Measurements from ENCODE around the gene PPP2R1B. TPM values are rescaled to one million over a fixed set of nuclear protein-coding genes. Genes with fewer than 3 reads are reported as not detected.

The PPP2R1B gene
- total RNA-seq, 1 donor from 2014 or later = 37.9 TPM

GRCh38 chr11:111801135-111801534 lies 34.9 kb upstream of the PPP2R1B start:
- DNase-seq = no peak

DNA sequence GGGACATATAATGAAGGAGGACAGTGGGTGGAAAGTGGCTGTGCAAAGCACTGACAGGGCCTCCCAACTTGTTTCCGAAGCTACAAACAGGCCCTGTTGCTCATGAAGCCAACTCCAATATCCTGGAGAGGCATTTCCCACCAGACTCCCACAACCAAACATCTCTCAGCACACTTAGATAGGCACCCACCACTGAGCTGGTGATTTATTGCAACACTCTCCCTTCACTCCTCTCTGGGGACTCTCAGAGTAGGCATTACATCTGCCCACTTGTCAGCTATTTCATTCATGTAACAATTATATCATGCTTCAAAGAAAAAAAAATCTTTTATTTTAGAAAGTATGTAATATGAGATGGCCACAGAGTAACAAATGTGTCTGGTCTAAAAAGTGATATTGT lies 32.1 kb upstream of the PPP2R1B start:
- Mint-ChIP-seq H3K4me1 (peaks cover 12% of the 10 kb centered on the region), H3K4me3 (no peak overlapping the region), H3K27ac (no peak overlapping the region), H3K36me3 (ENCODE audit: low read depth) (peaks cover 68% of the 10 kb centered on the region), H3K27me3 (no peaks in the 10 kb centered on the region), H3K9me3 (peaks cover 13% of the 10 kb centered on the region)
- POLR2A ChIA-PET = no interaction called here
- CTCF ChIA-PET = no interaction called here
- TF ChIP-seq, protein P1, sequence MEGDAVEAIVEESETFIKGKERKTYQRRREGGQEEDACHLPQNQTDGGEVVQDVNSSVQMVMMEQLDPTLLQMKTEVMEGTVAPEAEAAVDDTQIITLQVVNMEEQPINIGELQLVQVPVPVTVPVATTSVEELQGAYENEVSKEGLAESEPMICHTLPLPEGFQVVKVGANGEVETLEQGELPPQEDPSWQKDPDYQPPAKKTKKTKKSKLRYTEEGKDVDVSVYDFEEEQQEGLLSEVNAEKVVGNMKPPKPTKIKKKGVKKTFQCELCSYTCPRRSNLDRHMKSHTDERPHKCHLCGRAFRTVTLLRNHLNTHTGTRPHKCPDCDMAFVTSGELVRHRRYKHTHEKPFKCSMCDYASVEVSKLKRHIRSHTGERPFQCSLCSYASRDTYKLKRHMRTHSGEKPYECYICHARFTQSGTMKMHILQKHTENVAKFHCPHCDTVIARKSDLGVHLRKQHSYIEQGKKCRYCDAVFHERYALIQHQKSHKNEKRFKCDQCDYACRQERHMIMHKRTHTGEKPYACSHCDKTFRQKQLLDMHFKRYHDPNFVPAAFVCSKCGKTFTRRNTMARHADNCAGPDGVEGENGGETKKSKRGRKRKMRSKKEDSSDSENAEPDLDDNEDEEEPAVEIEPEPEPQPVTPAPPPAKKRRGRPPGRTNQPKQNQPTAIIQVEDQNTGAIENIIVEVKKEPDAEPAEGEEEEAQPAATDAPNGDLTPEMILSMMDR (IDR thresholded peaks at IDR 0.05) = no peak
- DNase-seq (no peak), ATAC-seq (ENCODE audit: low read depth) (no peak)
- intact Hi-C loops (cut with micrococcal nuclease) = no loop called here

More at GRCh38 chr11:111801135-111801534, 34.9 kb upstream of the PPP2R1B start:
- no peaks in the 10 kb centered on the region for H3K27me3 Mint-ChIP-seq
- TF ChIP-seq, protein P1 (IDR thresholded peaks at IDR 0.05) = no peak
- H3K27ac Mint-ChIP-seq = no peak overlapping the region
- H3K9me3 Mint-ChIP-seq = peaks cover 13% of the 10 kb centered on the region
- CTCF ChIA-PET = no interaction called here
- H3K4me1 Mint-ChIP-seq = peaks cover 12% of the 10 kb centered on the region
- no peak overlapping the region for H3K4me3 Mint-ChIP-seq
- intact Hi-C loops (cut with micrococcal nuclease) = no loop called here
- ATAC-seq (ENCODE audit: low read depth) = no peak
- peaks cover 80% of the 10 kb centered on the region for H3K36me3 Mint-ChIP-seq (ENCODE audit: low read depth)
- POLR2A ChIA-PET = no interaction called here

DNA sequence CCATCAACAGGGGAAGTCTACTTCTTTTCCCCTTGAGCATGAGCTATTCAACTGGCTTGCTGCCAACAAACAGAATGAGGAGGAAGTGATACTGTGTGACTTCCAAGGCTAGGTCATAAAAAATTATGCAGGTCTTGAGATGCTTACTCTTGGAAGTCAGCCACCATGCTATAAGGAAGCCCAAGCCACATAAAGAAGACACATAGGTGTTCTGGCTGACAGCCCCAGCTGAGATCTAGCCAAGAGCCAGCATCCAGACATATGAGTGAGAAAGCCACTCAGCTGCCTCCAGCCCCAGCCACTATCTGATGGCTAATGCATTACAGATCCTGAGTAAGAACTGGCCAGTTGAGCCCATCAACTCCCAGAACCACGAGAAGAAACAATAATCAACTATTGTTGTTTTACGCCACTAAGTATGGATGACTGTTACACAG lies 31.0 kb upstream of the PPP2R1B start:
- H3K9me3 Mint-ChIP-seq = peaks cover 13% of the 10 kb centered on the region
- peaks cover 12% of the 10 kb centered on the region for H3K4me1 Mint-ChIP-seq
- H3K4me3 Mint-ChIP-seq = no peak overlapping the region
- TF ChIP-seq, protein P1 (IDR thresholded peaks at IDR 0.05) = no peak
- no peak for DNase-seq
- POLR2A ChIA-PET = no interaction called here
- no peak overlapping the region for H3K27ac Mint-ChIP-seq
- peaks cover 60% of the 10 kb centered on the region for H3K36me3 Mint-ChIP-seq (ENCODE audit: low read depth)
- CTCF ChIA-PET = no interaction called here
- intact Hi-C loops (cut with micrococcal nuclease) = no loop called here
- peak; percentile 75 for ATAC-seq (ENCODE audit: low read depth)
- H3K27me3 Mint-ChIP-seq = no peaks in the 10 kb centered on the region

GRCh38 chr11:111796696-111797095 lies 30.5 kb upstream of the PPP2R1B start:
- Mint-ChIP-seq H3K36me3 (ENCODE audit: low read depth) (peaks cover 55% of the 10 kb centered on the region), H3K4me3 (no peak overlapping the region), H3K27me3 (no peaks in the 10 kb centered on the region), H3K4me1 (peaks cover 12% of the 10 kb centered on the region), H3K9me3 (peaks cover 13% of the 10 kb centered on the region), H3K27ac (no peak overlapping the region)
- ChIA-PET POLR2A (no interaction called here), CTCF (no interaction called here)
- intact Hi-C loops (cut with micrococcal nuclease) = no loop called here
- ATAC-seq (ENCODE audit: low read depth) (no peak), DNase-seq (no peak)
- TF ChIP-seq, protein P1 (IDR thresholded peaks at IDR 0.05) = no peak

- no peaks in the 10 kb centered on the region for H3K27me3 Mint-ChIP-seq
- intact Hi-C loops (cut with micrococcal nuclease) = no loop called here
- peaks cover 12% of the 10 kb centered on the region for H3K4me1 Mint-ChIP-seq
- ATAC-seq (ENCODE audit: low read depth) (no peak), DNase-seq (no peak)
- peaks cover 13% of the 10 kb centered on the region for H3K9me3 Mint-ChIP-seq
- TF ChIP-seq, protein P1 (IDR thresholded peaks at IDR 0.05) = no peak
- H3K27ac Mint-ChIP-seq = no peak overlapping the region
- H3K4me3 Mint-ChIP-seq = no peak overlapping the region
- peaks cover 55% of the 10 kb centered on the region for H3K36me3 Mint-ChIP-seq (ENCODE audit: low read depth)
- CTCF ChIA-PET = no interaction called here
- POLR2A ChIA-PET = no interaction called here
Observed at GRCh38 chr11:111795334-111795985, 29.3 kb upstream of the PPP2R1B start.

Measured in activated B cell treated with CpG ODN at 0.5 μM for 24 hours (primary cell).